GM19468 (cell line): ENCODE results near the gene FLT3LG.

Experiments used
- ATAC-seq: cut with Tn5 transposase; IDR thresholded peaks from one replicate; pipeline ENCODE4 v1.9.1; 2021; ENCODE audit warnings: mild to moderate bottlenecking, moderate library complexity, moderate number of reproducible peaks; ENCODE audit not compliant: unreplicated experiment; ENCODE audit errors: extremely low read depth

The FLT3LG gene

GRCh38 chr19:49506575-49507105 lies 32.6 kb downstream of the FLT3LG start:
- no peak for ATAC-seq

- ATAC-seq: no peak
These were observed 33.9 kb downstream of the FLT3LG start for GRCh38 chr19:49507803-49508494.

- no peak for ATAC-seq
These were observed 39.1 kb downstream of the FLT3LG start for GRCh38 chr19:49512970-49513745.

GRCh38 chr19:49513746-49514118 lies 39.7 kb downstream of the FLT3LG start:
- no peak for ATAC-seq

- no peak for ATAC-seq
These were observed 40.1 kb downstream of the FLT3LG start for GRCh38 chr19:49514151-49514550.

GRCh38 chr19:49515767-49516166 lies 41.8 kb downstream of the FLT3LG start:
- no peak for ATAC-seq

GRCh38 chr19:49518033-49518432 lies 44.0 kb downstream of the FLT3LG start:
- ATAC-seq: no peak

- ATAC-seq: no peak
These were observed 46.8 kb downstream of the FLT3LG start for GRCh38 chr19:49520705-49521319.

GRCh38 chr19:49524812-49525455 lies 50.9 kb downstream of the FLT3LG start:
- ATAC-seq: no peak

GRCh38 chr19:49528211-49528771 lies 54.3 kb downstream of the FLT3LG start:
- ATAC-seq: no peak

- no peak for ATAC-seq
These were observed 56.7 kb downstream of the FLT3LG start for GRCh38 chr19:49530708-49531107.

- ATAC-seq: no peak
These were observed 59.8 kb downstream of the FLT3LG start for GRCh38 chr19:49533551-49534488.

- no peak for ATAC-seq
These were observed 60.8 kb downstream of the FLT3LG start for GRCh38 chr19:49534632-49535385.
